ENCODE data around the gene PLOD1. TPM values are rescaled to one million over a fixed set of nuclear protein-coding genes. Genes with fewer than 3 reads are reported as not detected.

Gene PLOD1
- total and polyA plus RNA-seq, 4 donors: 28.9 to 95.9 (median 70.1) TPM

- DNase-seq (no peak), ATAC-seq (ENCODE audit: low FRiP score) (no peak)
- intact Hi-C loops (cut with DNase I): loop anchor here in 1 of 2 donors (5.0 kb wide), 2 partner anchors 45 to 145 kb away; no protein-coding TSS in a partner anchor
- no peaks in the 10 kb centered on the region for H3K36me3 ChIP-seq (ENCODE audit: control insufficient read depth in 1 of 2, insufficient read depth in 2 of 2, low read length in 1 of 2)
- 56 to 76% methylated on average over 3 of the region's 3 CpGs for WGBS, 2 donors
- no peak overlapping the region for H3K27ac ChIP-seq (ENCODE audit: low read depth in 1 of 2, low read length in 2 of 2)
- H3K4me3 ChIP-seq (ENCODE audit: low read length in 2 of 2): no peak overlapping the region
- H3K27me3 ChIP-seq (ENCODE audit: control insufficient read depth in 1 of 2, insufficient read depth in 2 of 2, low read length in 1 of 2): no peaks in the 10 kb centered on the region
- no peaks in the 10 kb centered on the region for H3K9me3 ChIP-seq (ENCODE audit: control insufficient read depth, low read length)
- H3K4me1 ChIP-seq (ENCODE audit: control insufficient read depth in 1 of 2, insufficient read depth in 2 of 2, low read length in 2 of 2): no peaks in the 10 kb centered on the region
Measured at GRCh38 chr1:11982010-11982392, 47.5 kb downstream of the PLOD1 start.

GRCh38 chr1:11984121-11984520 is 49.6 kb downstream of the PLOD1 start:
- no peaks in the 10 kb centered on the region for H3K27me3 ChIP-seq (ENCODE audit: control insufficient read depth in 1 of 2, insufficient read depth in 2 of 2, low read length in 1 of 2)
- H3K4me3 ChIP-seq (ENCODE audit: low read length in 2 of 2): no peak overlapping the region
- no peak for ATAC-seq (ENCODE audit: low FRiP score)
- H3K4me1 ChIP-seq (ENCODE audit: control insufficient read depth in 1 of 2, insufficient read depth in 2 of 2, low read length in 2 of 2): no peaks in the 10 kb centered on the region
- no peaks in the 10 kb centered on the region for H3K36me3 ChIP-seq (ENCODE audit: control insufficient read depth in 1 of 2, insufficient read depth in 2 of 2, low read length in 1 of 2)
- H3K9me3 ChIP-seq (ENCODE audit: control insufficient read depth, low read length): no peaks in the 10 kb centered on the region
- WGBS, 2 donors: 88 to 90% methylated on average over 5 of the region's 5 CpGs
- no peak overlapping the region for H3K27ac ChIP-seq (ENCODE audit: low read depth in 1 of 2, low read length in 2 of 2)
- DNase-seq: no peak
- intact Hi-C loops (cut with DNase I): loop anchor here in 1 of 2 donors (5.0 kb wide), 2 partner anchors 47 to 147 kb away; no protein-coding TSS in a partner anchor

- Histone ChIP-seq H3K4me1 (ENCODE audit: control insufficient read depth in 1 of 2, insufficient read depth in 2 of 2, low read length in 2 of 2) (no peaks in the 10 kb centered on the region), H3K27ac (ENCODE audit: low read depth in 1 of 2, low read length in 2 of 2) (no peak overlapping the region), H3K4me3 (ENCODE audit: low read length in 2 of 2) (no peak overlapping the region), H3K27me3 (ENCODE audit: control insufficient read depth in 1 of 2, insufficient read depth in 2 of 2, low read length in 1 of 2) (no peaks in the 10 kb centered on the region), H3K9me3 (ENCODE audit: control insufficient read depth, low read length) (no peaks in the 10 kb centered on the region), H3K36me3 (ENCODE audit: control insufficient read depth in 1 of 2, insufficient read depth in 2 of 2, low read length in 1 of 2) (no peaks in the 10 kb centered on the region)
- WGBS, 2 donors: 85% methylated on average over 6 of the region's 6 CpGs
- ATAC-seq (ENCODE audit: low FRiP score) (no peak), DNase-seq (no peak)
- intact Hi-C loops (cut with DNase I): loop anchor here in 1 of 2 donors (5.0 kb wide), 2 partner anchors 47 to 147 kb away; no protein-coding TSS in a partner anchor
Measured at GRCh38 chr1:11984576-11984975, 50.1 kb downstream of the PLOD1 start.

- Histone ChIP-seq H3K9me3 (ENCODE audit: control insufficient read depth, low read length) (no peaks in the 10 kb centered on the region), H3K27ac (ENCODE audit: low read depth in 1 of 2, low read length in 2 of 2) (no peak overlapping the region), H3K36me3 (ENCODE audit: control insufficient read depth in 1 of 2, insufficient read depth in 2 of 2, low read length in 1 of 2) (peaks cover 0 to 2% of the 10 kb centered on the region in 2 donors), H3K4me1 (ENCODE audit: control insufficient read depth in 1 of 2, insufficient read depth in 2 of 2, low read length in 2 of 2) (no peaks in the 10 kb centered on the region), H3K27me3 (ENCODE audit: control insufficient read depth in 1 of 2, insufficient read depth in 2 of 2, low read length in 1 of 2) (no peaks in the 10 kb centered on the region), H3K4me3 (ENCODE audit: low read length in 2 of 2) (no peak overlapping the region)
- intact Hi-C loops (cut with DNase I): no loop called here
- ATAC-seq (ENCODE audit: low FRiP score) (no peak), DNase-seq (no peak)
- 80 to 94% methylated on average over 3 of the region's 3 CpGs for WGBS, 2 donors
Measured at GRCh38 chr1:11985171-11985570, 50.7 kb downstream of the PLOD1 start.

GRCh38 chr1:11985851-11986250 is 51.3 kb downstream of the PLOD1 start:
- no peaks in the 10 kb centered on the region for H3K27me3 ChIP-seq (ENCODE audit: control insufficient read depth in 1 of 2, insufficient read depth in 2 of 2, low read length in 1 of 2)
- H3K36me3 ChIP-seq (ENCODE audit: control insufficient read depth in 1 of 2, insufficient read depth in 2 of 2, low read length in 1 of 2): peaks cover 0 to 2% of the 10 kb centered on the region in 2 donors

GRCh38 chr1:11989669-11990068 is 55.2 kb downstream of the PLOD1 start:
- peaks cover 4 to 5% of the 10 kb centered on the region in 2 donors for H3K36me3 ChIP-seq (ENCODE audit: control insufficient read depth in 1 of 2, insufficient read depth in 2 of 2, low read length in 1 of 2)
- H3K4me3 ChIP-seq (ENCODE audit: low read length in 2 of 2): no peak overlapping the region
- H3K4me1 ChIP-seq (ENCODE audit: control insufficient read depth in 1 of 2, insufficient read depth in 2 of 2, low read length in 2 of 2): no peaks in the 10 kb centered on the region
- intact Hi-C loops (cut with DNase I): no loop called here
- H3K27me3 ChIP-seq (ENCODE audit: control insufficient read depth in 1 of 2, insufficient read depth in 2 of 2, low read length in 1 of 2): no peaks in the 10 kb centered on the region
- no peak for DNase-seq
- no peak overlapping the region for H3K27ac ChIP-seq (ENCODE audit: low read depth in 1 of 2, low read length in 2 of 2)
- H3K9me3 ChIP-seq (ENCODE audit: control insufficient read depth, low read length): no peaks in the 10 kb centered on the region
- 81 to 86% methylated on average over 7 of the region's 7 CpGs for WGBS, 2 donors
- no peak for ATAC-seq (ENCODE audit: low FRiP score)

More at GRCh38 chr1:11985851-11986250, 51.3 kb downstream of the PLOD1 start:
- Histone ChIP-seq H3K4me1 (ENCODE audit: control insufficient read depth in 1 of 2, insufficient read depth in 2 of 2, low read length in 2 of 2) (no peaks in the 10 kb centered on the region), H3K9me3 (ENCODE audit: control insufficient read depth, low read length) (no peaks in the 10 kb centered on the region), H3K27ac (ENCODE audit: low read depth in 1 of 2, low read length in 2 of 2) (no peak overlapping the region), H3K4me3 (ENCODE audit: low read length in 2 of 2) (no peak overlapping the region)
- 70% methylated on average over 7 of the region's 7 CpGs for WGBS, 2 donors
- ATAC-seq (ENCODE audit: low FRiP score) (no peak), DNase-seq (no peak)
- intact Hi-C loops (cut with DNase I): no loop called here

GRCh38 chr1:11990303-11991032 is 56.0 kb downstream of the PLOD1 start:
- Histone ChIP-seq H3K4me3 (ENCODE audit: low read length in 2 of 2) (no peak overlapping the region), H3K9me3 (ENCODE audit: control insufficient read depth, low read length) (no peaks in the 10 kb centered on the region), H3K4me1 (ENCODE audit: control insufficient read depth in 1 of 2, insufficient read depth in 2 of 2, low read length in 2 of 2) (no peaks in the 10 kb centered on the region), H3K27ac (ENCODE audit: low read depth in 1 of 2, low read length in 2 of 2) (no peak overlapping the region), H3K36me3 (ENCODE audit: control insufficient read depth in 1 of 2, insufficient read depth in 2 of 2, low read length in 1 of 2) (peaks cover 4 to 5% of the 10 kb centered on the region in 2 donors), H3K27me3 (ENCODE audit: control insufficient read depth in 1 of 2, insufficient read depth in 2 of 2, low read length in 1 of 2) (no peaks in the 10 kb centered on the region)
- intact Hi-C loops (cut with DNase I): no loop called here
- no peak for DNase-seq
- ATAC-seq (ENCODE audit: low FRiP score): no peak
- 89 to 92% methylated on average over 10 of the region's 10 CpGs for WGBS, 2 donors

- Histone ChIP-seq H3K36me3 (ENCODE audit: control insufficient read depth in 1 of 2, insufficient read depth in 2 of 2, low read length in 1 of 2) (peaks cover 5 to 9% of the 10 kb centered on the region in 2 donors), H3K4me3 (ENCODE audit: low read length in 2 of 2) (no peak overlapping the region), H3K27ac (ENCODE audit: low read depth in 1 of 2, low read length in 2 of 2) (no peak overlapping the region), H3K27me3 (ENCODE audit: control insufficient read depth in 1 of 2, insufficient read depth in 2 of 2, low read length in 1 of 2) (no peaks in the 10 kb centered on the region), H3K4me1 (ENCODE audit: control insufficient read depth in 1 of 2, insufficient read depth in 2 of 2, low read length in 2 of 2) (no peaks in the 10 kb centered on the region), H3K9me3 (ENCODE audit: control insufficient read depth, low read length) (no peaks in the 10 kb centered on the region)
- DNase-seq (no peak), ATAC-seq (ENCODE audit: low FRiP score) (no peak)
- WGBS, 2 donors: 86 to 89% methylated on average over 16 of the region's 16 CpGs
- intact Hi-C loops (cut with DNase I): no loop called here
Measured at GRCh38 chr1:11991969-11992676, 57.6 kb downstream of the PLOD1 start.

Data from aorta (tissue), 5 donors.